Measurements from ENCODE around the gene NPS. TPM values are rescaled to one million over a fixed set of nuclear protein-coding genes. Genes with fewer than 3 reads are reported as not detected.

The NPS gene
- total RNA-seq (2021) (not detected in 3 replicates), Bru-seq, nascent RNA (not detected)
- long read RNA-seq, experiment 1 = 0 reads
- long read RNA-seq, experiment 2 = 0 reads
- long read RNA-seq, experiment 3 = 0 reads

GRCh38 chr10:127549009-127549408, at the start of gene NPS:
NPS (plus strand) TSS chr10:127549309; CDS start chr10:127549369, 60 bp downstream.
- TF ChIP-seq PREB (CRISPR knock-in tag; IDR thresholded peaks at IDR 0.05; ENCODE audit: borderline replicate concordance) (no peak), ZNF263 (CRISPR knock-in tag; IDR thresholded peaks at IDR 0.05; ENCODE audit: low read depth) (no peak), ZSCAN18 (CRISPR knock-in tag; IDR thresholded peaks at IDR 0.05) (no peak), ELF4 (CRISPR knock-in tag; IDR thresholded peaks at IDR 0.05; ENCODE audit: low read depth) (no peak), ATF3 (CRISPR knock-in tag; conservative IDR thresholded peaks at IDR 0.05) (no peak), NFYB (CRISPR knock-in tag; conservative IDR thresholded peaks at IDR 0.05; ENCODE audit: low read depth) (no peak), PRRX2 (CRISPR knock-in tag; IDR thresholded peaks at IDR 0.05) (no peak), EMX1 (CRISPR knock-in tag; IDR thresholded peaks at IDR 0.05) (no peak)
- Mint-ChIP-seq H3K27me3 (ENCODE audit: low read depth) (peaks cover 6% of the 10 kb centered on the region), H3K27ac (no peak within 1 kb of the TSS), H3K4me1 (no peaks in the 10 kb centered on the region), H3K9me3 (peaks cover 30% of the 10 kb centered on the region), H3K4me3 (no peak within 1 kb of the TSS), H3K36me3 (peaks cover 9% of the 10 kb centered on the region)
- no peak for ATAC-seq
- DNase-seq (ENCODE audit: low spot score) = no peak
- CTCF ChIA-PET = no interaction called here
- POLR2A ChIA-PET = no interaction called here

- ChIA-PET POLR2A (no interaction called here), CTCF (no interaction called here)
- no peak for DNase-seq (ENCODE audit: low spot score)
- TF ChIP-seq TEAD4 (CRISPR knock-in tag; IDR thresholded peaks at IDR 0.05) (no peak), ZBTB43 (CRISPR knock-in tag; IDR thresholded peaks at IDR 0.05) (no peak), NR1H2 (CRISPR knock-in tag; IDR thresholded peaks at IDR 0.05) (no peak), ETV6 (CRISPR knock-in tag; IDR thresholded peaks at IDR 0.05) (no peak), GABPB1 (CRISPR knock-in tag; IDR thresholded peaks at IDR 0.05) (no peak), JAZF1 (CRISPR knock-in tag; IDR thresholded peaks at IDR 0.05) (no peak), ZNF121 (CRISPR knock-in tag; IDR thresholded peaks at IDR 0.05) (no peak)
- H3K4me1 Mint-ChIP-seq = peaks cover 2% of the 10 kb centered on the region; the same call in 1 of the 2 replicates
- no peaks in the 10 kb centered on the region for H3K27me3 Mint-ChIP-seq (ENCODE audit: low read depth)
- H3K27ac Mint-ChIP-seq = no peak overlapping the region
- H3K9me3 Mint-ChIP-seq = no peaks in the 10 kb centered on the region
- no peak for ATAC-seq
- no peaks in the 10 kb centered on the region for H3K36me3 Mint-ChIP-seq
- no peak overlapping the region for H3K4me3 Mint-ChIP-seq
Measured at GRCh38 chr10:127500127-127500526, 49.0 kb upstream of the NPS start.

GRCh38 chr10:127506094-127506493, 43.0 kb upstream of the NPS start:
- Mint-ChIP-seq H3K4me3 (no peak overlapping the region), H3K4me1 (peaks cover 18% of the 10 kb centered on the region), H3K9me3 (no peaks in the 10 kb centered on the region), H3K27me3 (ENCODE audit: low read depth) (no peaks in the 10 kb centered on the region), H3K36me3 (no peaks in the 10 kb centered on the region), H3K27ac (no peak overlapping the region)
- no peak for ATAC-seq
- ChIA-PET CTCF (interaction anchor here (1.6 kb wide), 1 partner anchor 13 kb away, joined by 9 read pairs; no protein-coding TSS in a partner anchor), POLR2A (no interaction called here)
- no peak for DNase-seq (ENCODE audit: low spot score)
- no peak for TF ChIP-seq ZNF423 (CRISPR knock-in tag; IDR thresholded peaks at IDR 0.05)
- TF ChIP-seq FOXP4 (CRISPR knock-in tag; IDR thresholded peaks at IDR 0.05) = no peak
- TF ChIP-seq E2F1 (CRISPR knock-in tag; IDR thresholded peaks at IDR 0.05) = no peak
- TF ChIP-seq ATF2 (CRISPR knock-in tag; IDR thresholded peaks at IDR 0.05; ENCODE audit: borderline replicate concordance, low read depth) = no peak
- no peak for TF ChIP-seq MLX (CRISPR knock-in tag; IDR thresholded peaks at IDR 0.05)
- no peak for TF ChIP-seq ZNF396 (CRISPR knock-in tag; IDR thresholded peaks at IDR 0.05; ENCODE audit: borderline replicate concordance)
- no peak for TF ChIP-seq PRRX2 (CRISPR knock-in tag; IDR thresholded peaks at IDR 0.05)
- no peak for TF ChIP-seq PREB (CRISPR knock-in tag; IDR thresholded peaks at IDR 0.05; ENCODE audit: borderline replicate concordance)
- no peak for TF ChIP-seq ATF1 (CRISPR knock-in tag; IDR thresholded peaks at IDR 0.05)

Measured in WTC11 (cell line).